Endothelial cell of umbilical vein (primary cell): ENCODE data around the gene EDEM2. TPM values are rescaled to one million over a fixed set of nuclear protein-coding genes. Genes with fewer than 3 reads are reported as not detected.

ENCODE experiments used
- BruUV-seq: library from RNA; stranded (reverse); fragments of 400-500 nt; replicated peaks from 2 replicates; lab custom pipeline; 2021; lab: Mats Ljungman, UMichigan
- CTCF ChIA-PET: fragments of 300-600, 350-600 bp; sonication (Branson Sonifier 250); formaldehyde crosslinking; loops from one replicate; lab custom pipeline; 2021; ENCODE audit warnings: antibody characterized with exemption, inconsistent platforms; lab: Charles Lee
- POLR2A ChIA-PET: fragments of 300-600, 350-600 bp; sonication (Branson Sonifier 250); formaldehyde crosslinking; loops from one replicate; lab custom pipeline; 2021; ENCODE audit warnings: antibody characterized with exemption, inconsistent platforms; lab: Charles Lee
- DNase-seq: peaks from one replicate; pipeline ENCODE4 v3.0.0-alpha.2; 2011; ENCODE audit warnings: low read depth, low spot score
- FAIRE-seq: peaks from 2 replicates; lab custom pipeline; 2011; peaks lifted over from hg19 to GRCh38; lab: Jason Lieb, UNC
- H2AFZ ChIP-seq: 2 replicates; pipeline ENCODE4 v1.6.0; 2012; ENCODE audit warnings: low read depth, low read length, control low read depth, inconsistent platforms
- H3K27ac ChIP-seq: 2 replicates; pipeline ENCODE4 v1.5.1; 2011; ENCODE audit warnings: low read depth, mild to moderate bottlenecking, control low read depth, low read length, moderate library complexity; ENCODE audit not compliant: insufficient read depth
- H3K27me3 ChIP-seq, 2 experiments: 2 replicates each; pipeline versions ENCODE4 v1.6.0 to v1.6.1; 2011; ENCODE audit warnings: low read length in 2 of 2, mixed read lengths in 1 of 2; ENCODE audit not compliant: control insufficient read depth in 2 of 2, insufficient read depth in 2 of 2
- H3K36me3 ChIP-seq, 2 experiments: 2 replicates in 1 of 2; 3 replicates in 1 of 2; pipeline ENCODE4 v1.5.1; 2011; ENCODE audit warnings: low read length in 2 of 2, mild to moderate bottlenecking in 1 of 2, moderate library complexity in 1 of 2; ENCODE audit not compliant: control insufficient read depth in 2 of 2, insufficient read depth in 2 of 2; ENCODE audit errors: extremely low read depth in 1 of 2
- H3K4me1 ChIP-seq: 3 replicates; pipeline ENCODE4 v1.5.1; 2011; ENCODE audit warnings: mild to moderate bottlenecking, low read length; ENCODE audit not compliant: control insufficient read depth, insufficient read depth; ENCODE audit errors: extremely low read depth
- H3K4me2 ChIP-seq: 2 replicates; pipeline ENCODE4 v1.6.1; 2011; ENCODE audit warnings: low read length, control low read depth, mixed read lengths; ENCODE audit not compliant: insufficient read depth
- H3K4me3 ChIP-seq, 3 experiments: fragments of 200-600 bp in 1 of 3; sonication (generic), shearing (Covaris generic) in 1 of 3; replicated peaks in 1 of 3; 2 replicates each; pipeline ENCODE4 v1.5.1; 2011 to 2016; ENCODE audit warnings: control low read depth in 3 of 3, low read length in 3 of 3, mild to moderate bottlenecking in 2 of 3, inconsistent platforms in 1 of 3, low read depth in 1 of 3, moderate library complexity in 1 of 3; ENCODE audit not compliant: insufficient read depth in 1 of 3
- H3K79me2 ChIP-seq: 2 replicates; pipeline ENCODE4 v1.6.0; 2012; ENCODE audit warnings: low read length, inconsistent platforms; ENCODE audit not compliant: control insufficient read depth, insufficient read depth
- H3K9ac ChIP-seq: replicated peaks from 2 replicates; pipeline ENCODE3; 2011; ENCODE audit warnings: low read length, control low read depth; ENCODE audit not compliant: insufficient read depth; ENCODE audit errors: extremely low read depth
- H3K9me1 ChIP-seq: replicated peaks from 3 replicates; pipeline ENCODE4 v1.6.0; 2011; ENCODE audit warnings: mild to moderate bottlenecking, low read length; ENCODE audit not compliant: control insufficient read depth, insufficient read depth; ENCODE audit errors: extremely low read depth
- H3K9me3 ChIP-seq: replicated peaks from 2 replicates; pipeline ENCODE4 v1.5.1; 2012; ENCODE audit warnings: low read length, inconsistent platforms; ENCODE audit not compliant: control insufficient read depth, insufficient read depth
- H4K20me1 ChIP-seq: replicated peaks from 2 replicates; pipeline ENCODE3; 2011; ENCODE audit warnings: mild to moderate bottlenecking, low read length; ENCODE audit not compliant: control insufficient read depth, insufficient read depth; ENCODE audit errors: extremely low read depth
- MAX ChIP-seq: IDR thresholded peaks from 2 replicates; pipeline ENCODE4 v1.6.1; 2011; ENCODE audit not compliant: insufficient read depth, insufficient read length
- MYC ChIP-seq: IDR thresholded peaks from one replicate; pipeline ENCODE4 v1.6.1; 2011; ENCODE audit warnings: mild to moderate bottlenecking, low read depth, low read length
- POLR2A ChIP-seq: IDR thresholded peaks from 2 replicates; pipeline ENCODE4 v1.6.1; 2012; ENCODE audit warnings: low read depth, mild to moderate bottlenecking, control low read depth, low read length
- POLR2AphosphoS5 ChIP-seq: IDR thresholded peaks from 2 replicates; pipeline ENCODE4 v1.6.1; 2012; ENCODE audit warnings: low read depth, mild to moderate bottlenecking, control low read depth, low read length, moderate library complexity; ENCODE audit not compliant: insufficient read depth
- dilution Hi-C: fragments of 300-500 bp; cut with MboI; formaldehyde crosslinking; loops from one replicate; pipeline ENCODE4 v1.15.0; 2019; ENCODE audit warnings: low sequenced_read_pairs; ENCODE audit not compliant: extremely low pct_ligation_motif_present
- intact Hi-C: fragments of 100-400 bp; cut with micrococcal nuclease; formaldehyde crosslinking; loops from one replicate; pipeline ENCODE4 v1.10.0; 2022
- polyA plus RNA-seq, 4 experiments: library from polyadenylated mRNA; depleted of rRNA in 3 of 4; stranded (reverse) in 3 of 4; unstranded in 1 of 4; fragments of >200 nt; gene quantifications; 2 replicates each; pipeline versions ENCODE4 v1.2.1 to v1.2.3, GENCODE V29; 2011 to 2012; ENCODE audit warnings: missing spikeins in 1 of 4
- total RNA-seq: library from RNA; stranded (reverse); gene quantifications from 2 replicates; pipeline ENCODE4 v1.2.3, GENCODE V29; 2021

The EDEM2 gene
- total and polyA plus RNA-seq, 2 donors (not counting 3 experiments of a cell fraction or from before 2014, with no cell fraction given): 29.1 to 39.5 TPM

- H2AFZ ChIP-seq: peak overlapping the region; percentile 69
- ChIA-PET POLR2A (interaction anchor here (0.6 kb wide), 2 partner anchors 47 to 66 kb away, joined by 3 to 6 read pairs; no protein-coding TSS in a partner anchor), CTCF (interaction anchor here (0.5 to 5.3 kb wide), 8 partner anchors 31 to 218 kb away, joined by 3 to 277 read pairs (median 4); partner anchors contain the start of gene EDEM2)
- peak overlapping the region; percentile 96 for H3K4me2 ChIP-seq
- dilution Hi-C loops (no loop called here), intact Hi-C loops (loop anchor here (1.0 to 5.0 kb wide), 8 partner anchors 40 to 260 kb away; partner anchors contain the start of genes GSS and MYH7B)
- H3K36me3 ChIP-seq: peaks cover 0 to 3% of the 10 kb centered on the region in 2 experiments
- H3K9me1 ChIP-seq: no peaks in the 10 kb centered on the region
- peak overlapping the region; percentile 46 to 98 (median 66) for H3K4me3 ChIP-seq
- FAIRE-seq (peak; percentile 66), DNase-seq (peak; percentile 50)
- H4K20me1 ChIP-seq: peaks cover 6% of the 10 kb centered on the region
- H3K4me1 ChIP-seq: peaks cover 43% of the 10 kb centered on the region
- BruUV-seq: TSS peak; percentile 71
- H3K27me3 ChIP-seq: no peaks in the 10 kb centered on the region
- H3K9me3 ChIP-seq: no peaks in the 10 kb centered on the region
- H3K79me2 ChIP-seq: peaks cover 53% of the 10 kb centered on the region
- TF ChIP-seq MYC (no peak), POLR2A (peak; percentile 59), MAX (no peak), POLR2AphosphoS5 (no peak)
- peak overlapping the region; percentile 88 for H3K27ac ChIP-seq
- H3K9ac ChIP-seq: peak overlapping the region; percentile 98
These were observed 55.2 kb downstream of the EDEM2 start for GRCh38 chr20:35091816-35092523.
